Astrocyte (in vitro differentiated cells and primary cell): ENCODE measurements around the gene GARIN5B.

Source experiments
- CTCF ChIP-seq: IDR thresholded peaks from 2 replicates; pipeline ENCODE4 v1.5.1; 2011; ENCODE audit warnings: low read depth, mild to moderate bottlenecking, inconsistent platforms, low read length, moderate library complexity; ENCODE audit not compliant: insufficient read depth
- EZH2 ChIP-seq: IDR thresholded peaks from 2 replicates; pipeline ENCODE4 v1.6.1; 2012; ENCODE audit warnings: mild to moderate bottlenecking, low read length, inconsistent platforms; ENCODE audit not compliant: insufficient read depth

- TF ChIP-seq CTCF: no peak
- no peak for TF ChIP-seq EZH2
These were observed 40.7 kb downstream of the GARIN5B start for GRCh38 chr19:55322204-55322885.
